ENCODE results near the gene DNAJC16.
"Not testable (repeated sequence)": the region's sequence is repeated elsewhere in the genome, so short reads cannot be mapped to it uniquely, and the experiment has no call there.

DNAJC16 gene

GRCh38 chr1:15592285-15592684 is 65.6 kb downstream of the DNAJC16 start:
- Histone ChIP-seq H3K9ac (ENCODE audit: low read length) (no peak overlapping the region), H3K4me1 (ENCODE audit: low read length) (peaks cover 6% of the 10 kb centered on the region), H3K27ac (ENCODE audit: low read length) (no peak overlapping the region), H4K20me1 (ENCODE audit: insufficient read depth, low read length) (no peaks in the 10 kb centered on the region), H3K27me3 (ENCODE audit: low read depth, low read length) (peaks cover 14% of the 10 kb centered on the region), H3K4me2 (ENCODE audit: low read length) (no peak overlapping the region), H3K4me3 (ENCODE audit: low read length) (no peak overlapping the region), H3K79me2 (ENCODE audit: low read length) (no peaks in the 10 kb centered on the region), H3K9me3 (ENCODE audit: insufficient read depth, low read length) (no peaks in the 10 kb centered on the region), H3K36me3 (replicated peaks; ENCODE audit: low read depth, low read length) (no peaks in the 10 kb centered on the region), H2AFZ (ENCODE audit: low read depth, low read length) (no peak overlapping the region)
- TF ChIP-seq EZH2phosphoT487 (IDR thresholded peaks at IDR 0.05; ENCODE audit: low read depth) = no peak
- TF ChIP-seq, protein P1, sequence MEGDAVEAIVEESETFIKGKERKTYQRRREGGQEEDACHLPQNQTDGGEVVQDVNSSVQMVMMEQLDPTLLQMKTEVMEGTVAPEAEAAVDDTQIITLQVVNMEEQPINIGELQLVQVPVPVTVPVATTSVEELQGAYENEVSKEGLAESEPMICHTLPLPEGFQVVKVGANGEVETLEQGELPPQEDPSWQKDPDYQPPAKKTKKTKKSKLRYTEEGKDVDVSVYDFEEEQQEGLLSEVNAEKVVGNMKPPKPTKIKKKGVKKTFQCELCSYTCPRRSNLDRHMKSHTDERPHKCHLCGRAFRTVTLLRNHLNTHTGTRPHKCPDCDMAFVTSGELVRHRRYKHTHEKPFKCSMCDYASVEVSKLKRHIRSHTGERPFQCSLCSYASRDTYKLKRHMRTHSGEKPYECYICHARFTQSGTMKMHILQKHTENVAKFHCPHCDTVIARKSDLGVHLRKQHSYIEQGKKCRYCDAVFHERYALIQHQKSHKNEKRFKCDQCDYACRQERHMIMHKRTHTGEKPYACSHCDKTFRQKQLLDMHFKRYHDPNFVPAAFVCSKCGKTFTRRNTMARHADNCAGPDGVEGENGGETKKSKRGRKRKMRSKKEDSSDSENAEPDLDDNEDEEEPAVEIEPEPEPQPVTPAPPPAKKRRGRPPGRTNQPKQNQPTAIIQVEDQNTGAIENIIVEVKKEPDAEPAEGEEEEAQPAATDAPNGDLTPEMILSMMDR (IDR thresholded peaks at IDR 0.05; ENCODE audit: low read depth, low read length) = no peak

GRCh38 chr1:15595809-15596617 is 69.4 kb downstream of the DNAJC16 start:
- Histone ChIP-seq H2AFZ (ENCODE audit: low read depth, low read length) (no peak overlapping the region), H3K4me3 (ENCODE audit: low read length) (peak overlapping the region; percentile 53), H3K9ac (ENCODE audit: low read length) (no peak overlapping the region), H4K20me1 (ENCODE audit: insufficient read depth, low read length) (no peaks in the 10 kb centered on the region), H3K27me3 (ENCODE audit: low read depth, low read length) (peaks cover 20% of the 10 kb centered on the region), H3K79me2 (ENCODE audit: low read length) (no peaks in the 10 kb centered on the region), H3K27ac (ENCODE audit: low read length) (no peak overlapping the region), H3K4me2 (ENCODE audit: low read length) (peak overlapping the region; percentile 62), H3K36me3 (replicated peaks; ENCODE audit: low read depth, low read length) (no peaks in the 10 kb centered on the region), H3K4me1 (ENCODE audit: low read length) (peaks cover 6% of the 10 kb centered on the region), H3K9me3 (ENCODE audit: insufficient read depth, low read length) (no peaks in the 10 kb centered on the region)
- TF ChIP-seq, protein P1 (IDR thresholded peaks at IDR 0.05; ENCODE audit: low read depth, low read length) = no peak
- TF ChIP-seq EZH2phosphoT487 (IDR thresholded peaks at IDR 0.05; ENCODE audit: low read depth) = no peak

- peaks cover 20% of the 10 kb centered on the region for H3K27me3 ChIP-seq (ENCODE audit: low read depth, low read length)
- no peak overlapping the region for H3K4me3 ChIP-seq (ENCODE audit: low read length)
- H4K20me1 ChIP-seq (ENCODE audit: insufficient read depth, low read length) = no peaks in the 10 kb centered on the region
- H3K36me3 ChIP-seq (replicated peaks; ENCODE audit: low read depth, low read length) = no peaks in the 10 kb centered on the region
- H3K4me2 ChIP-seq (ENCODE audit: low read length) = no peak overlapping the region
- H3K9me3 ChIP-seq (ENCODE audit: insufficient read depth, low read length) = no peaks in the 10 kb centered on the region
- no peak overlapping the region for H3K9ac ChIP-seq (ENCODE audit: low read length)
- no peaks in the 10 kb centered on the region for H3K79me2 ChIP-seq (ENCODE audit: low read length)
- TF ChIP-seq EZH2phosphoT487 (IDR thresholded peaks at IDR 0.05; ENCODE audit: low read depth) = no peak
- TF ChIP-seq, protein P1 (IDR thresholded peaks at IDR 0.05; ENCODE audit: low read depth, low read length) = no peak
- no peak overlapping the region for H3K27ac ChIP-seq (ENCODE audit: low read length)
- H2AFZ ChIP-seq (ENCODE audit: low read depth, low read length) = no peak overlapping the region
- peaks cover 6% of the 10 kb centered on the region for H3K4me1 ChIP-seq (ENCODE audit: low read length)
Measured at GRCh38 chr1:15598436-15598835, 71.8 kb downstream of the DNAJC16 start.

DNA sequence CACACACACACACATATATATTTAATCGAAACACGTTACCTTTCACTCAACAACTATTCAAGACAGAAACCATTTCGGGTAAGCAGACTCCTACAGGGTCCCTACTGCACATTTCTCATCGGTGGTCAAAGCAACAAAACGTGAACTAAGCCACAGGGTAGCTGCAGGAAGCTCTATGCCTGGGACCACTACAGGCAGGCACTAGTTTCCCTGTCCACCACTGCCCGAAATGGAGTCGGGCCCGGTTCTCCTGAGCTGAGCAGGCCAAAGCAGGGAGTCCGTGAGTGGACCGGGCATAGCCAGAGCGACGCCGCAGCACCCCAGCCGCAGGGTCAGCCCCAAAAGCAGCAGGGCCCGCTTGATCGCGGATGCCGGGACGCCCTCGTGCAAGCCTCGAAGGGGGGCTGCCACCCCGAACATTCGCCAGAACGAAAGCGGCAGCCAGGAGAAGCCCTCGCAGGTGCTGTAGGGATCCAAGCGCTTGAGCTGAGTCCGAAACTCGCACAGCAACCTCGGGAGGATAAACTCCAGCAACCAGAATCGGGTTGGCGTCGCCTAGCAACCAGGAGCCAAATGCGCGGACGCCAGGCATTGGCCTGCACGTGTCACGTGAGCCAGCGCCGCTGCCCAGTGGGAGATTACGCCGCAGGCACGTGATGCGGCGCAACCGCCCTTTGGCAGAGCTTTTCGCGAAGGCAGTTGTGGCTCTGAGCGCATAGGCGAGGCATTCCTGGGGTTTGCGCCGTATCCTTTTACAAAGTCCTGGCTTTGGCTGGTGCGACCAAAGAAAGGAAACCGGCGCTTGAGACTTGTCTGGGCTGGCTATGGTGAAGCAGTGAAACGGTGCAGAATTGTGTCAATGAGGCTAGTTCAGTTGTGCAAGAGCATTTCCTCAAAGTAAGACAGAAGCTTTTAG is 76.7 kb downstream of the DNAJC16 start:
- H3K9ac ChIP-seq (ENCODE audit: low read length) = no peak overlapping the region
- H3K79me2 ChIP-seq (ENCODE audit: low read length) = no peaks in the 10 kb centered on the region
- no peak overlapping the region for H3K4me2 ChIP-seq (ENCODE audit: low read length)
- H2AFZ ChIP-seq (ENCODE audit: low read depth, low read length) = no peak overlapping the region
- H3K27ac ChIP-seq (ENCODE audit: low read length) = no peak overlapping the region
- H3K27me3 ChIP-seq (ENCODE audit: low read depth, low read length) = peaks cover 3% of the 10 kb centered on the region; the same call in 1 of the 2 replicates
- no peaks in the 10 kb centered on the region for H3K9me3 ChIP-seq (ENCODE audit: insufficient read depth, low read length)
- no peaks in the 10 kb centered on the region for H3K36me3 ChIP-seq (replicated peaks; ENCODE audit: low read depth, low read length)
- no peaks in the 10 kb centered on the region for H3K4me1 ChIP-seq (ENCODE audit: low read length)
- H3K4me3 ChIP-seq (ENCODE audit: low read length) = no peak overlapping the region
- TF ChIP-seq EZH2phosphoT487 (IDR thresholded peaks at IDR 0.05; ENCODE audit: low read depth) = no peak
- TF ChIP-seq, protein P1 (IDR thresholded peaks at IDR 0.05; ENCODE audit: low read depth, low read length) = no peak
- no peaks in the 10 kb centered on the region for H4K20me1 ChIP-seq (ENCODE audit: insufficient read depth, low read length)

DNA sequence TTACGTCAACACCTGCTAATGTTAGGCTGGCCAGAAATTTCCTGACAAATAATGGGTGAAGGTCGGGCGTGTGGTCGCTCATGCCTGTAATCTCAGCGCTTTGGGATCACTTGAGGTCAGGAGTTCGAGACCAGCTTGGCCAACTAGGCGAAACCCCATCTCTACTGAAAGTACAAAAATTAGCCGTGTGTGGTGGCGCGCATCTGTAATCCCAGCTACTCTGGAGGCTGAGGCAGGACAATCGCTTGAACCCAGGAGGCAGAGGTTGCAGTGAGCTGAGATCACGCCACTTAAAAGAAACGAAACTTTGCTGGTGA is 77.3 kb downstream of the DNAJC16 start:
- H3K9me3 ChIP-seq (ENCODE audit: insufficient read depth, low read length); H3K27me3 ChIP-seq (ENCODE audit: low read depth, low read length); H4K20me1 ChIP-seq (ENCODE audit: insufficient read depth, low read length); H3K79me2 ChIP-seq (ENCODE audit: low read length); H3K4me1 ChIP-seq (ENCODE audit: low read length); H3K36me3 ChIP-seq (replicated peaks; ENCODE audit: low read depth, low read length); H3K4me2 ChIP-seq (ENCODE audit: low read length); H3K4me3 ChIP-seq (ENCODE audit: low read length); H3K9ac ChIP-seq (ENCODE audit: low read length); H3K27ac ChIP-seq (ENCODE audit: low read length); H2AFZ ChIP-seq (ENCODE audit: low read depth, low read length): not testable (repeated sequence)

DNA sequence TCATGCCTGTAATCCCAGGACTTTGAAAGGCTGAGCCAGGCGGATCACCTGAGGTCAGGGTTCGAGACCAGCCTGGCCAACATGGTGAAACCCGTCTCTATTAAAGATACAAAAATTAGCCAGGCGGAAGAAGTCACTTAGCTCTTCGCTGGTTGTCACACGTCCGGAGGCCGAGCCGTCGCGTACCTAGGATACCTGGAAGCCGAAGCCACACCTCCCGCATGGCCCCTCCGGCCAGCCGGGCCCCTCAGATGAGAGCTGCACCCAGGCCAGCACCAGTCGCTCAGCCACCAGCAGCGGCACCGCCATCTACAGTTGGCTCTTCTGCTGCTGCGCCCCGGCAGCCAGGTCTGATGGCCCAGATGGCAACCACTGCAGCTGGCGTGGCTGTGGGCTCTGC is 77.8 kb downstream of the DNAJC16 start:
- H4K20me1 ChIP-seq (ENCODE audit: insufficient read depth, low read length); H3K9me3 ChIP-seq (ENCODE audit: insufficient read depth, low read length); H3K4me1 ChIP-seq (ENCODE audit: low read length); H3K4me3 ChIP-seq (ENCODE audit: low read length); H3K79me2 ChIP-seq (ENCODE audit: low read length); H3K36me3 ChIP-seq (replicated peaks; ENCODE audit: low read depth, low read length); H3K4me2 ChIP-seq (ENCODE audit: low read length); H3K27me3 ChIP-seq (ENCODE audit: low read depth, low read length); H3K9ac ChIP-seq (ENCODE audit: low read length); H2AFZ ChIP-seq (ENCODE audit: low read depth, low read length); H3K27ac ChIP-seq (ENCODE audit: low read length): not testable (repeated sequence)

Measured in OCI-LY3 (cell line).